Natural killer cell (primary cell): ENCODE data around the gene MIA2. TPM values are rescaled to one million over a fixed set of nuclear protein-coding genes. Genes with fewer than 3 reads are reported as not detected.
"Not testable (repeated sequence)": the region's sequence is repeated elsewhere in the genome, so short reads cannot be mapped to it uniquely, and the experiment has no call there.

Source experiments
- ATAC-seq, 3 donors: fragments of 150-1000 bp in 2 of 3; fragments of 200-7000 bp in 1 of 3; cut with Tn5 transposase; 1 replicate in 1 of 3; 2 replicates in 2 of 3; pipeline ENCODE4 v1.10.0; 2021; ENCODE audit warnings: mild to moderate bottlenecking in 2 of 3, moderate library complexity in 2 of 3
- DNase-seq, 2 donors: peaks; one replicate each; pipeline versions ENCODE4 v3.0.0 to v3.0.0-alpha.2; 2013 to 2021; ENCODE audit warnings: mixed read lengths in 1 of 2
- H3K27ac ChIP-seq: one replicate; pipeline ENCODE4 v1.5.1; 2013; ENCODE audit warnings: mild to moderate bottlenecking, low read length
- H3K27me3 ChIP-seq: one replicate; pipeline ENCODE4 v1.6.1; 2013; ENCODE audit warnings: low read length; ENCODE audit not compliant: control insufficient read depth, insufficient read depth
- H3K36me3 ChIP-seq: one replicate; pipeline ENCODE4 v1.6.1; 2013; ENCODE audit warnings: low read length; ENCODE audit not compliant: control insufficient read depth, insufficient read depth
- H3K4me1 ChIP-seq: one replicate; pipeline ENCODE4 v1.6.1; 2013; ENCODE audit warnings: low read length; ENCODE audit not compliant: control insufficient read depth, insufficient read depth
- H3K4me3 ChIP-seq: one replicate; pipeline ENCODE4 v1.5.1; 2013; ENCODE audit warnings: low read length
- H3K9me3 ChIP-seq: one replicate; pipeline ENCODE4 v1.6.1; 2013; ENCODE audit warnings: low read length; ENCODE audit not compliant: control insufficient read depth, insufficient read depth
- H3K27ac Mint-ChIP-seq, 2 donors: one replicate each; pipeline ENCODE4 v1.8.0; 2022; ENCODE audit warnings: mild to moderate bottlenecking in 2 of 2, mixed read lengths in 2 of 2, moderate library complexity in 1 of 2
- H3K27me3 Mint-ChIP-seq, 2 donors: one replicate each; pipeline ENCODE4 v1.8.0; 2022; ENCODE audit warnings: low read depth in 2 of 2, mixed read lengths in 2 of 2
- H3K36me3 Mint-ChIP-seq: one replicate; pipeline ENCODE4 v1.8.0; 2022; ENCODE audit warnings: mixed read lengths
- H3K4me1 Mint-ChIP-seq, 2 donors: one replicate each; pipeline ENCODE4 v1.8.0; 2022; ENCODE audit warnings: mixed read lengths in 2 of 2
- H3K4me3 Mint-ChIP-seq: one replicate; pipeline ENCODE4 v1.8.0; 2022; ENCODE audit warnings: mild to moderate bottlenecking, moderate library complexity, mixed read lengths
- H3K9me3 Mint-ChIP-seq, 2 donors: one replicate each; pipeline ENCODE4 v1.8.0; 2022; ENCODE audit warnings: mixed read lengths in 2 of 2
- WGBS: methylation state at CpG from one replicate; pipeline ENCODE4 v1.1.7; 2013; ENCODE audit warnings: missing lambda C conversion rate; ENCODE audit not compliant: insufficient coverage; 5-methylcytosine and 5-hydroxymethylcytosine counted together
- intact Hi-C: fragments of 100-400 bp; cut with micrococcal nuclease; formaldehyde crosslinking; loops from one replicate; pipeline ENCODE4 v1.14.2; 2022
- total RNA-seq, 4 donors: library from RNA; stranded (reverse); fragments of 120-200 nt in 1 of 4; gene quantifications; one replicate each; pipeline versions ENCODE4 v1.2.3 to v1.2.4, GENCODE V29; 2013 to 2022
- TF ChIP-seq, protein P1 (sequence below): fragments of 200-600 bp; IDR thresholded peaks from one replicate; pipeline ENCODE4 v1.8.0; 2022; ENCODE audit warnings: antibody characterized with exemption

MIA2 gene
- total RNA-seq, 3 donors from 2014 or later (not counting 1 experiment from before 2014, with no cell fraction given): 44.7 to 45.7 (median 45.4) TPM

DNA sequence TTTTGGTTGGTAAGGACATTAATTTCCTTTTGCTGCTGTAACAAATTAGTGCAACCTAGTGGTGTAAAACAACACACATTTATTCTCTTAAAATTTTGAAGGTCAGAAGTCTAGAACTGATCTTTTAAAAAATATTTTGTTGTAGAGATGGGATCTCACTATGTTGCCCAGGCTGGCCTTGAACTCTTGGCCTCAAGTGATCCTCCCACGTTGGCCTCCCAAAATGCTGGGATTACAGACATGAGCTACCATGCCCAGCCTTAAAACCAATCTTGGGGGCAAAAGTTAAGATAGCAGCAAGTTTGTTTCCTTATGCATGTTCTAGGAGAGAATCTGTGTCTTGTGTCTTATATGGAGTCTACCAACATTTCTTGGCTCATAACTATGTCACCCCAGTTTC lies 55.8 kb downstream of the MIA2 start:
- intact Hi-C loops: no loop called here
- Mint-ChIP-seq H3K4me1 (peaks cover 14 to 23% of the 10 kb centered on the region in 2 donors), H3K27ac (peak overlapping the region; percentile 33 to 77), H3K4me3 (no peak overlapping the region), H3K27me3 (no peaks in the 10 kb centered on the region), H3K36me3 (peaks cover 17% of the 10 kb centered on the region), H3K9me3 (no peaks in the 10 kb centered on the region)
- H3K4me3 ChIP-seq: no peak overlapping the region
- ATAC-seq: no peak
- no peak for DNase-seq
- 90% methylated on average over 1 of the region's 1 CpG for WGBS
- H3K27ac ChIP-seq: no peak overlapping the region
- no peaks in the 10 kb centered on the region for H3K4me1 ChIP-seq
- H3K27me3 ChIP-seq: no peaks in the 10 kb centered on the region
- peaks cover 46% of the 10 kb centered on the region for H3K36me3 ChIP-seq
- H3K9me3 ChIP-seq: no peaks in the 10 kb centered on the region
- TF ChIP-seq, protein P1, sequence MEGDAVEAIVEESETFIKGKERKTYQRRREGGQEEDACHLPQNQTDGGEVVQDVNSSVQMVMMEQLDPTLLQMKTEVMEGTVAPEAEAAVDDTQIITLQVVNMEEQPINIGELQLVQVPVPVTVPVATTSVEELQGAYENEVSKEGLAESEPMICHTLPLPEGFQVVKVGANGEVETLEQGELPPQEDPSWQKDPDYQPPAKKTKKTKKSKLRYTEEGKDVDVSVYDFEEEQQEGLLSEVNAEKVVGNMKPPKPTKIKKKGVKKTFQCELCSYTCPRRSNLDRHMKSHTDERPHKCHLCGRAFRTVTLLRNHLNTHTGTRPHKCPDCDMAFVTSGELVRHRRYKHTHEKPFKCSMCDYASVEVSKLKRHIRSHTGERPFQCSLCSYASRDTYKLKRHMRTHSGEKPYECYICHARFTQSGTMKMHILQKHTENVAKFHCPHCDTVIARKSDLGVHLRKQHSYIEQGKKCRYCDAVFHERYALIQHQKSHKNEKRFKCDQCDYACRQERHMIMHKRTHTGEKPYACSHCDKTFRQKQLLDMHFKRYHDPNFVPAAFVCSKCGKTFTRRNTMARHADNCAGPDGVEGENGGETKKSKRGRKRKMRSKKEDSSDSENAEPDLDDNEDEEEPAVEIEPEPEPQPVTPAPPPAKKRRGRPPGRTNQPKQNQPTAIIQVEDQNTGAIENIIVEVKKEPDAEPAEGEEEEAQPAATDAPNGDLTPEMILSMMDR: no peak

DNA sequence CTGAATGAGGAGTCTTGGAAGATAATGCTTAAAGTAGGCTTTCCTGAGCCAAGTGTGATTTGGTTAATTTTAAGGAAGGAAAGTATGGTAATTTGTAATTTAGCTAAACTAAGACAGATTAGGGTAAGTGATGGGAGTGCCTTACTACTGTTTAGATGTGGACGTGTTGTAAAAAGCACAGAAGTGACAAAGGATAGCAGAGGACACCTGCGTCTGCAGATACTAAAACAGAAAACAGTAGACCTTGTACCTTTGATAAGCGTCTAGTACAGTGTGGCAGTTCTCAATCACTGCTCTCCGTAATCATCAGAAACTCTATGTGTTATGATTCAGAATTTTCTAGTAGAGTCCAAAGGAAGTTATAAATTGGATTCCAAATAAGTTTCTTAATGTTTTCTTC lies 58.0 kb downstream of the MIA2 start:
- 96% methylated on average over 4 of the region's 4 CpGs for WGBS
- Histone ChIP-seq H3K27me3 (no peaks in the 10 kb centered on the region), H3K9me3 (no peaks in the 10 kb centered on the region), H3K36me3 (peaks cover 62% of the 10 kb centered on the region), H3K4me3 (no peak overlapping the region), H3K27ac (no peak overlapping the region), H3K4me1 (no peaks in the 10 kb centered on the region)
- H3K27me3 Mint-ChIP-seq: no peaks in the 10 kb centered on the region
- H3K9me3 Mint-ChIP-seq: no peaks in the 10 kb centered on the region
- intact Hi-C loops: no loop called here
- H3K4me1 Mint-ChIP-seq: peaks cover 14 to 23% of the 10 kb centered on the region in 2 donors
- peaks cover 24% of the 10 kb centered on the region for H3K36me3 Mint-ChIP-seq
- peak overlapping the region in 1 of 2 donors; percentile 77 for H3K27ac Mint-ChIP-seq
- no peak overlapping the region for H3K4me3 Mint-ChIP-seq
- DNase-seq: no peak
- ATAC-seq: no peak
- TF ChIP-seq, protein P1: no peak

- H3K4me1 ChIP-seq: no peaks in the 10 kb centered on the region
- no peaks in the 10 kb centered on the region for H3K9me3 Mint-ChIP-seq
- H3K36me3 Mint-ChIP-seq: peaks cover 36% of the 10 kb centered on the region
- TF ChIP-seq, protein P1: no peak
- no peaks in the 10 kb centered on the region for H3K27me3 ChIP-seq
- intact Hi-C loops: no loop called here
- no peak overlapping the region for H3K4me3 ChIP-seq
- ATAC-seq (no peak), DNase-seq (no peak)
- H3K36me3 ChIP-seq: peaks cover 70% of the 10 kb centered on the region
- no peak overlapping the region for H3K27ac Mint-ChIP-seq
- H3K4me3 Mint-ChIP-seq: no peak overlapping the region
- peaks cover 16 to 23% of the 10 kb centered on the region in 2 donors for H3K4me1 Mint-ChIP-seq
- no peaks in the 10 kb centered on the region for H3K27me3 Mint-ChIP-seq
- WGBS: no CpG with 5 or more reads among the region's 2 CpGs
- no peaks in the 10 kb centered on the region for H3K9me3 ChIP-seq
- H3K27ac ChIP-seq: no peak overlapping the region
Observed at GRCh38 chr14:39293629-39294028, 59.9 kb downstream of the MIA2 start.

DNA sequence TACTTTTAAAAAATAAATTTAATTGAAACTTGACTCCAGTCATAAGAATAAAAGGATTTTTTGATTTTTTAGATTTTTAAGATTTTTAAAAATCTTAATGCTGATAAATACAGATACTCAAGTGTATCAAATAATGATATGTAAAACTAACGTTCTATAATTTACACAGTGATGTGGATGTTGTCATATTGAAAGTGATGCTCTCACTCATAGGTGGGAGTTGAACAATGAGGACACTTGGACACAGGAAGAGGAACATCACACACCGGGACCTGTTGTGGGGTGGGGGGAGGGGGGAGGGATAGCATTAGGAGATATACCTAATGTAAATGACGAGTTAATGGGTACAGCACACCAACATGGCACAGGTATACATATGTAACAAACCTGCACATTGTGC lies 66.7 kb downstream of the MIA2 start:
- H3K27ac Mint-ChIP-seq, H3K9me3 Mint-ChIP-seq, H3K9me3 ChIP-seq, DNase-seq, H3K4me3 ChIP-seq, H3K27me3 ChIP-seq, H3K4me3 Mint-ChIP-seq, H3K27me3 Mint-ChIP-seq, intact Hi-C loops, H3K4me1 ChIP-seq, ATAC-seq, H3K27ac ChIP-seq: not testable (repeated sequence)
- Mint-ChIP-seq H3K36me3 (peaks cover 22% of the 10 kb centered on the region), H3K4me1 (peaks cover 0 to 14% of the 10 kb centered on the region in 2 donors)
- H3K36me3 ChIP-seq: peaks cover 60% of the 10 kb centered on the region
- WGBS: 83% methylated on average over 2 of the region's 3 CpGs
